Activated T-cell treated with anti-CD3 and anti-CD28 coated beads, Interleukin-2, amount 50 U/mL, for 24 hours (primary cell): ENCODE measurements around the gene PBX3.

Experiments used
- DNase-seq: peaks from one replicate; pipeline ENCODE4 v3.0.0-alpha.2; 2020
- H3K27ac Mint-ChIP-seq: 2 replicates; pipeline ENCODE4 v1.8.0; 2020; ENCODE audit warnings: mild to moderate bottlenecking, mixed read lengths
- H3K27me3 Mint-ChIP-seq: 2 replicates; pipeline ENCODE4 v1.8.0; 2020; ENCODE audit warnings: mixed read lengths
- H3K36me3 Mint-ChIP-seq: 2 replicates; pipeline ENCODE4 v1.8.0; 2020; ENCODE audit warnings: low read depth, mixed read lengths
- H3K4me1 Mint-ChIP-seq: 2 replicates; pipeline ENCODE4 v1.8.0; 2020; ENCODE audit warnings: low read depth, mixed read lengths
- H3K4me3 Mint-ChIP-seq: 2 replicates; pipeline ENCODE4 v1.8.0; 2020; ENCODE audit warnings: mild to moderate bottlenecking, moderate library complexity, mixed read lengths
- H3K9me3 Mint-ChIP-seq: 2 replicates; pipeline ENCODE4 v1.8.0; 2020; ENCODE audit warnings: mixed read lengths

Gene PBX3

DNA sequence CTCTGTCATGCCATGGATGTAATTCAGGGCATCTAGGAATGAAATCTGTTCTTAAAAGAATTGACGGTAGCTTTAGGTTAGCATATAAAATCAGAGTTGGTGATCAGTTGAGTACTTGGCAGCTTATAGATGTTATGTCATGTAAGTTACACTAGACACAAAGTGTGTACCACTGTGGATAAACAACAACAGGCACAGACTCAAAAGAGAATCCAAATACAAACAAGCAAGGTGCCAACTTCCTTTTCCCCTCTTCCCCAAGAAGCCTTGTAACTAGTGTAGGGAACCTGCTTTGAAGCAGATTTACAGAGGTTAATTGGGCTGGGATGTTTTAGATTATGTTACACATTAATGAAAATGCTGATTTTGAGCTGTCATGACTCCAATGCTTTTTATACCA lies 167.2 kb downstream of the PBX3 start:
- Mint-ChIP-seq H3K4me1 (no peaks in the 10 kb centered on the region), H3K9me3 (no peaks in the 10 kb centered on the region), H3K36me3 (peaks cover 3% of the 10 kb centered on the region), H3K4me3 (no peak overlapping the region), H3K27ac (no peak overlapping the region), H3K27me3 (no peaks in the 10 kb centered on the region)
- no peak for DNase-seq

DNA sequence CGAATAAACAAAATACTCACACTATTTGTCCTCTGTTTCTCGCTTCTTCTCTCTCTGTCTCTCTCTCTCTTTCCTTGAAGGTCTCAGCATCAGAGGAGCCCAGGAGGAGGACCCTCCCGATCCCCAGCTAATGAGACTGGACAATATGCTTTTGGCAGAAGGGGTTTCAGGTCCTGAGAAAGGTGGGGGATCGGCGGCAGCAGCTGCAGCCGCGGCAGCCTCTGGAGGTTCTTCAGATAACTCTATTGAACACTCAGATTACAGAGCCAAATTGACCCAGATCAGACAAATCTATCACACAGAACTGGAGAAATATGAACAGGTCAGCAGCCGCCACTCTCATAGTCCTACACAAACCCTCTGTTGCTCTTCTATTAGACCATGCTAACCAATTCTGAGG lies 168.4 kb downstream of the PBX3 start:
- no peak for DNase-seq
- H3K4me3 Mint-ChIP-seq: no peak overlapping the region
- no peaks in the 10 kb centered on the region for H3K4me1 Mint-ChIP-seq
- peaks cover 3% of the 10 kb centered on the region for H3K36me3 Mint-ChIP-seq
- no peaks in the 10 kb centered on the region for H3K9me3 Mint-ChIP-seq
- no peaks in the 10 kb centered on the region for H3K27me3 Mint-ChIP-seq
- H3K27ac Mint-ChIP-seq: no peak overlapping the region

DNA sequence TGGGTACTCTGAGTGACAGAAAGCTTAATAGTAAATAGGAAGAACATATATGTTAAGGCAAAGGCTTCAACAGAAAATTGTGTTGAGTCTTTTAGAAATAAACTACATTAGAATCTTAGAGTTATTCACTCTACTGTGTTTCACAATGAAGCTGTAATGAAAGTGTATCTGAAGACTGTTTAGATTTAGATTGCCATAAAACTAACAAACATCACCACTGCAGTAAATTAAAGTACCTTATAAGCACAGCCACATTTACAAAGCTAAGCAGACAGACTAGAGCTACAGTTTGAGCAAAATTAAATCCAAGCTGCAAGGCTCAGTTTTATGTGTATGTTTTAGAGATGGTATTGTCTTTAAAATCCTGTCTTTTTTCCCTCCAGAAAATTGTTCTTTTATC lies 172.4 kb downstream of the PBX3 start:
- no peak overlapping the region for H3K27ac Mint-ChIP-seq
- H3K36me3 Mint-ChIP-seq: peaks cover 3% of the 10 kb centered on the region
- no peaks in the 10 kb centered on the region for H3K9me3 Mint-ChIP-seq
- no peaks in the 10 kb centered on the region for H3K4me1 Mint-ChIP-seq
- H3K27me3 Mint-ChIP-seq: no peaks in the 10 kb centered on the region
- H3K4me3 Mint-ChIP-seq: no peak overlapping the region
- DNase-seq: no peak

DNA sequence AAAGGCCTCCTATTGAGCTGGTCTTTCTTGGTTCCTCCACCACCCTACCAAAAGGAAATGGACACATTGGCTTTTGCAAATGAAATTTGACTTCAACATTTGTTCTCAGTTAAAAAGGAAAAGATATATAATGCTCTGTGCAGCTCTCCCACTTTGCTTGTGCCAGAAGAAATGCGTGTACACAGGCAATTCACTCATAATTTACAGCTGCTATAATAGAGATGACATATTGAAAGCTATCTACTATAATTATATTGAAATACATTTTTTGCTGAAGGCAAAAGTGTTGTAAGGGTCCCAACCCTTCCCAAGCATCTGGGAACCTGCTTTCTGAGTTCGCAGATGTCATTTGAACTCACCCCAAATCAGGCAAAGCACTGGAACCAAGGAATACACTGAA lies 173.2 kb downstream of the PBX3 start:
- Mint-ChIP-seq H3K27ac (no peak overlapping the region), H3K9me3 (no peaks in the 10 kb centered on the region), H3K4me1 (no peaks in the 10 kb centered on the region), H3K36me3 (peaks cover 3% of the 10 kb centered on the region), H3K27me3 (no peaks in the 10 kb centered on the region), H3K4me3 (no peak overlapping the region)
- DNase-seq: no peak

DNA sequence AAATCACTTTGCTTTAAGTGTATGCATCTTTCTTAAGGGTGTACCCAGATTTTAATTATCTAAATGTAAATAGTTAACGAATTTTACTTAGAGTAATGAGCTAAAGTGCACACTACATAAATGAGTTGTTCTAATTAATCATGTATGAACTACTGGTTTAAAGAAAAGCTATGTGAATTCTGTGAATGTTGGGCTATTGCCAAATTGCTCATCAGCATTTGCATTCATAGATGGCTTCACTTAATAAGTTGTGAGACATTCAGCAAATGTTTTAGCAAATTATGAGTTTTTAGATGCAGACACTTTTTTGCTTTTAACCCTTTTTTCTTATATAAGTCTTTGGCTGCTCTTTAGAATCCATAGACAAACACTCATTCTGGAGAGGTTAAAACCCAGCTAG lies 175.7 kb downstream of the PBX3 start:
- DNase-seq: no peak
- Mint-ChIP-seq H3K4me1 (no peaks in the 10 kb centered on the region), H3K27ac (no peak overlapping the region), H3K9me3 (no peaks in the 10 kb centered on the region), H3K36me3 (no peaks in the 10 kb centered on the region), H3K4me3 (no peak overlapping the region), H3K27me3 (no peaks in the 10 kb centered on the region)

DNA sequence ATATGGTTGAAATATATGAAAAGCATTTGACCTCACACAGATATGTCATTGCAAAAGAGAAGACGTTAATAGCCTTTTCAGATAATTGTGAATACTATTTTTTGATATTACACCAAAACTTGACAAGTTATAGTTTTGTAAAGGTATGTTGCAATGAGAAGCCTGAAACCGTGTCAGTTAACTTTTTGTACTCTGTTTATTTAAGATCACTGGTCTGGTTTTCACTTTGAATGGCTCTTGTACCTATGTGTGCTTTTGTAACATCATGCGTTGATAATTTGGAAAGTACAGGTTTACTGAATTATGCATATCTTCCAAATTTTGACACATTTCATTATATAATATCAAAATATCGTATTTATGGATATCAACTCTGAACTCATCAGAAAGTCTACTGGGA lies 177.2 kb downstream of the PBX3 start:
- Mint-ChIP-seq H3K27me3 (no peaks in the 10 kb centered on the region), H3K27ac (no peak overlapping the region), H3K36me3 (no peaks in the 10 kb centered on the region), H3K4me1 (no peaks in the 10 kb centered on the region), H3K4me3 (no peak overlapping the region), H3K9me3 (no peaks in the 10 kb centered on the region)
- DNase-seq: no peak

DNA sequence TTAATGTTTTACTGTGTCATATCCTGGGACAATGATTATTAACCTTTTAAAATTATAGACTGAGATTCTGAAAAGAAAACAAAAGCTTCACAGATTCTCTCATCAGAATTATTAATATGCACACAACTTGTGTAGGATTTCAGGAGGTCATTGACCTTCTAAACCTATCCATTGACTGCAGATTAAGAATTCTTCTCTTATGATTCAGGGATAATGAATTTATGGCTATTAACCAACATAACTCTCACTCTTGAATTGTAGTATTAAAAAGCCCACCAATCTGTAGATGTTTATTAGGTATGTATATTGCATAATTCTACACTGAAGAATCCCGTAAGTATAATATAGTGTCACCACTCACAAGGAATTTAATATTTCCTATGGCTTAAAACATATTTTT lies 179.8 kb downstream of the PBX3 start:
- Mint-ChIP-seq H3K36me3 (no peaks in the 10 kb centered on the region), H3K27ac (no peak overlapping the region), H3K27me3 (no peaks in the 10 kb centered on the region), H3K4me3 (no peak overlapping the region), H3K4me1 (no peaks in the 10 kb centered on the region), H3K9me3 (no peaks in the 10 kb centered on the region)
- no peak for DNase-seq

DNA sequence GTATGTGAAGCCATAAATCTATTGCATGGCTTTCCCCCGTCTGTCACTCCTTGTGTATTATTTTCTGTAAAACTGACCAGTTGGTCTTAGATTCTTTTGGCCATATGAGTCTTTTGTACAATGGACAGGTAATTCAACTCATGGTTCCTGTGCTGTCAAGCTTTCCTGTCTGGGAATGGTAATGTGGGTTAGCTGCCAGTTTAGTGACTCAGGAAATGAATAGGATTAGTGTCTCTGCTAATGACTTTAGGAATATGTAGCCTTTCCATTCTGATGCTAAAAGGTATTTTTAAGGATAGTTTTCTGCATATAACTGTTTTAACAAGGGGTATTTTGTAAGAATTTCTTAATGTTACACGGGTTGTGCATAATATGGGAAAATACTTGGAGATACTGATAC lies 182.7 kb downstream of the PBX3 start:
- Mint-ChIP-seq H3K9me3 (no peaks in the 10 kb centered on the region), H3K27me3 (no peaks in the 10 kb centered on the region), H3K36me3 (peaks cover 7% of the 10 kb centered on the region), H3K4me3 (no peak overlapping the region), H3K4me1 (no peaks in the 10 kb centered on the region), H3K27ac (no peak overlapping the region)
- no peak for DNase-seq

DNA sequence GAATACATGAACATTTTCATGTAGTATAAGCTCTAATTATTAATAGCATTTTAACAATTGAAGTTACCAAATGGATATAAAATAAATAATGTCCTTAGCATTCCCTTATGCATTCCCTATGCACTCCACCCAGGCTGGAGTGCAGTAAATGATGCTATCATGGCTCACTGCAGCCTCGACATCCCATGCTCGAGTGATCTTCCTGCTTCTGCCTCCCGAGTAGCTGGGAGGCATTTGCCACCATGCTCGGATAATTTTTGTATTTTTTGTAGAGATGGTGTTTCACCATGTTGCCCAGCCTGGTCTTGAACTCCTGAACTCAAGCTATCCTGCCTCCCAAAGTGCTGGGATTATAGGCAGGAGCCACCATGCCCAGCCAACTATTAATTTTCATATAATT lies 184.0 kb downstream of the PBX3 start:
- no peak overlapping the region for H3K27ac Mint-ChIP-seq
- H3K4me1 Mint-ChIP-seq: no peaks in the 10 kb centered on the region

DNA sequence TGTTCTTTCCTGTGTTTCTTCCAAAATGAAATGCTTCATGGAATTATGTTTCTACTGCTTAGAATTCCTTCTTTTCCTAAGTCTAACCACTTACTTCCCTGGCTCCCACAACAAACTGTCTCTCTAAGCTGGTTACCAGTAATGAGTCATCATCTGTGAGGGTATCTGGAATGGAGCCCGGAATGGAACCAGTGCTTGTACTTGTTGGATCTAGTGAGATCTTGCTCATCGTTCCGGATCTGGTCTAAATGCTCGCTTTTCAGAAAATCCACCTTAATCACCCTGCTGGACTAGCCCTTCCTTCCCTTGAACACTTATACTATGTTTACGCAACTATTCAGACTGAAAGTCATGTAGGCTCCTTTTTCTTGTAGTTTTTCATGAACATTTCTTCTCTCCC lies 184.8 kb downstream of the PBX3 start:
- Mint-ChIP-seq H3K4me1 (no peaks in the 10 kb centered on the region), H3K27ac (no peak overlapping the region), H3K27me3 (no peaks in the 10 kb centered on the region), H3K9me3 (no peaks in the 10 kb centered on the region), H3K36me3 (peaks cover 13% of the 10 kb centered on the region), H3K4me3 (no peak overlapping the region)
- DNase-seq: no peak

More for the DNA sequence above, 184.0 kb downstream of the PBX3 start:
- peaks cover 7% of the 10 kb centered on the region for H3K36me3 Mint-ChIP-seq
- no peaks in the 10 kb centered on the region for H3K9me3 Mint-ChIP-seq
- H3K4me3 Mint-ChIP-seq: no peak overlapping the region
- no peak for DNase-seq
- no peaks in the 10 kb centered on the region for H3K27me3 Mint-ChIP-seq

DNA sequence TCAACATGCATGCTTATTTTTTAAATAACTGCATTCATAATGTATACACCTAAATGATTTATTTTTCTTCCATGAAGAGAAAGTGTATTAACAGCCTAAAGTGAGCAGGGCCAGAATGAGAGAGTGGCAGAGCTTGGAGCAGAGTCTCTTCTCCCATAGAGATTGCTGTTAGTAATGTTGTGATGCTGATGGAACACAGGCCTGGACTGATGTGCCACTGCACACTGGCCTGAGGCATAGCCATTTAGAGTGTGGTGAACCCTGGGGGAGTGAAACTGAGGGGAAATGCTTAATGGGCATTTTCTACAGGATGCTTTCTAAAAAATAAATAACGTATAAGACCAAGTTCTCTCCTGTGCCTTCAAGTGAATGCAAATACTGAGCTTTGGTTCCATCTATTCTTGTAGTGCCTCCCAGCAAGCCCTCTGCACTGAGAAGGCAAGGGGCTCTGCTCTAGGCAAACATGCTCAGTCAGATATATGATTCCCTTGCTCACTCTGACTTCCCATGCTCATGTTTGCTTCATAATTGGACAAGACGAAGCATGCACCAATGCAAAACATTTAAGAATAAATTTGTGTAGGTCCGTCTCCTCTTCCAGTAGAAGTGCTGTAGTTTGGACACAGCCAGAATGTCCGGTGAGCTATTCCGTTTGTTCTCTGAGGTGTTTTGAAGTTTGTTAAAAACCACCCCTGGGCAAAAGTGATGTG lies 185.7 kb downstream of the PBX3 start:
- no peaks in the 10 kb centered on the region for H3K9me3 Mint-ChIP-seq
- no peaks in the 10 kb centered on the region for H3K4me1 Mint-ChIP-seq
- H3K27ac Mint-ChIP-seq: no peak overlapping the region
- no peaks in the 10 kb centered on the region for H3K27me3 Mint-ChIP-seq
- DNase-seq: no peak
- peaks cover 13% of the 10 kb centered on the region for H3K36me3 Mint-ChIP-seq
- H3K4me3 Mint-ChIP-seq: no peak overlapping the region

DNA sequence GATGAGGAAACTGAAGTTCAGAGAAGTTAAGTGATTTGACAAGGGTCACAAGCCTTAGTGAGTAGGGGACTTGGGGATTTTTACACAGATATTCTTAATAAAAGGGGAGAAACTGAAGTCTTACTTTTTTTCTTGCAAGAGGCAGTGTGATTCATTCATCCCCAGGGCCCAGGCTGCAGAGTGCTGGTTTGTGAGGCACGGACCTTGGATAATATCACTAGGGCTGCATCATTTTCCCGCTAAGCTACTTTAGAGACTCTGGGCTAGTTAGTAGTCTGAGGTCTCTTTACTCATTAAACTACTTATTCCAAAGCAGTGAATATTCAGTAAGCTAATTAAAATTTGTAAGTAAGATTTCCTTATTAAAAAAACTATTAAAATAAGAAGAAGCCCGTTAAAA lies 195.0 kb downstream of the PBX3 start:
- no peak overlapping the region for H3K27ac Mint-ChIP-seq
- H3K4me1 Mint-ChIP-seq: no peaks in the 10 kb centered on the region
- no peaks in the 10 kb centered on the region for H3K27me3 Mint-ChIP-seq
- peaks cover 7% of the 10 kb centered on the region for H3K9me3 Mint-ChIP-seq
- DNase-seq: no peak
- peaks cover 26% of the 10 kb centered on the region for H3K36me3 Mint-ChIP-seq
- H3K4me3 Mint-ChIP-seq: no peak overlapping the region

DNA sequence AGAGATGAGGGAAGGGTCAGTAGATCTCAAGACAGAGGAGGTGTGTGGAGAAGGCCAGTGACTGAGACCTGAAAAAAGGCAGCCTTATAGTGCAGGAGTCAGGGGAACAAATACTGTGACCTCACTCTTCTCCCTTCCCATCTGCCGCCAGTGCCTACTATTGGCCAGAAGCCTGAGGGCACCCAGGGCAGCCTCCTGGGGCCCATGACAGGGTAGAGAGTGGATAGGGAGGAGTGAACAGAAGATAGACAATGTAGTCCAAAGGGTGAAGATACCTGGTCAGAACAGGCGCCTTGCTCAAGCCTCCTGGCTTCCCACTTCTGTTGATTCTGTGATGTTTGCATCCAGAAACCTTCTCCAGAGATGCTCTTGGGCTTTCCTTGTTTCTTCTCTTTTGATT lies 196.7 kb downstream of the PBX3 start:
- Mint-ChIP-seq H3K4me3 (no peak overlapping the region), H3K27me3 (no peaks in the 10 kb centered on the region), H3K27ac (no peak overlapping the region), H3K9me3 (peaks cover 7% of the 10 kb centered on the region), H3K36me3 (peaks cover 19% of the 10 kb centered on the region), H3K4me1 (no peaks in the 10 kb centered on the region)
- no peak for DNase-seq

DNA sequence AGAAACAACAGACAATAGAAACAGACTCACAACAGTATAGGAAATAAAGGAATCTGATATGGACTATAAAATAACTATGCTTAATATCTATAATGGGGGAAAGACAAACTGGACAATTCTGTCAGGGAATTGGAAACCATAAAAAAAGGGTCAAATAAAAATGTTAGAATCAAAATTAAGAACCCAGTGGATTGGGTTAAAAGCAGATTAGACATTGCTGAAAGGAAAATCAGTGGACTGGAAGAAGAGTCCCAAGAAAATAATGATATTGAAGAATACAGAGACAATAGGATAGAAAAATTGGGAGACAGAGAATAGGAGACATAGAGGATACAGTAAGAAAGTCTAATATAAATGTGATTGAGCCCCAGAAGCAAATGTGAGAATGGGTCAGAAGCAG lies 199.2 kb downstream of the PBX3 start:
- Mint-ChIP-seq H3K4me1 (no peaks in the 10 kb centered on the region), H3K4me3 (no peak overlapping the region), H3K9me3 (peaks cover 7% of the 10 kb centered on the region), H3K36me3 (peaks cover 16% of the 10 kb centered on the region), H3K27me3 (no peaks in the 10 kb centered on the region), H3K27ac (no peak overlapping the region)
- DNase-seq: no peak

DNA sequence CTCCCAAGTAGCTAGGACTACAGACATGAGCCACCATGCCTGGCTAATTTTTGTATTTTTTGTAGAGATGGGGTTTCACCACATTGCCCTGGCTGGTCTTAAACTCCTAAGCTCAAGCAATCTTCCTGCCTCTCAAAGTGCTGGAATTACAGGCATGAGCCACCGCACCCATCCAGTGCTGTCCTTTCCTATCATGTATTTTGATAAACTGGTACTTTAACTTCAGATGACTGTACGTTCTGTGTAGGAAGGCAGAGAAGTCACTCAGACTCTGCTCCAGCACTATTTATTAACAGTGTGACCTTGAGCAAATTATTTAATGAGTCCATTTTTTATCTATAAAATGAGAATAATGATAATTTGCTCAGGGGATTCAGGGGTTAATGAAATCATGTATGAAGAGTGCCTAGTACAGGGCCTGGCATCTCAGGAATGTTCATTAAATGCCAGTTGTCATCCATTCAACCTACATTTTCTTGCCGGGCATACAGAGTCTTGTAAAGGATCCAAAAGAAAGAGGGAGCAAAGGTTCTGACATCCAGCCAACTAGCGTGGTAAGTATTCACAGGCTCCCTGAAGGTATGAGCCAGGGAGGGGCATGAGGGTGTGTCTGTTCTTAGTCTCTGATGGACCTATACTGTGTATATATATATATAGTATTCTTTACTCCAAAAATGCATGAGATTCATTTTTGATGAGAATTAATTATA lies 201.9 kb downstream of the PBX3 start:
- no peak overlapping the region for H3K27ac Mint-ChIP-seq
- no peak for DNase-seq
- H3K4me1 Mint-ChIP-seq: no peaks in the 10 kb centered on the region
- peaks cover 16% of the 10 kb centered on the region for H3K36me3 Mint-ChIP-seq
- peaks cover 7% of the 10 kb centered on the region for H3K9me3 Mint-ChIP-seq
- H3K4me3 Mint-ChIP-seq: no peak overlapping the region
- H3K27me3 Mint-ChIP-seq: no peaks in the 10 kb centered on the region
